Mucosa of rectum (tissue), 2 donors: Measurements from ENCODE around the gene HGFAC.

ENCODE experiments used
- H3K27ac ChIP-seq, 2 donors: one replicate each; pipeline ENCODE4 v1.7.0; 2013; ENCODE audit warnings: inconsistent platforms in 2 of 2, low read depth in 2 of 2, low read length in 2 of 2
- H3K27me3 ChIP-seq, 2 donors: one replicate each; pipeline ENCODE4 v1.7.0; 2013; ENCODE audit warnings: low read length in 2 of 2; ENCODE audit not compliant: control insufficient read depth in 2 of 2, insufficient read depth in 2 of 2
- H3K36me3 ChIP-seq, 2 donors: one replicate each; pipeline ENCODE4 v1.7.0; 2013; ENCODE audit warnings: low read length in 2 of 2; ENCODE audit not compliant: control insufficient read depth in 2 of 2, insufficient read depth in 2 of 2
- H3K4me1 ChIP-seq, 2 donors: one replicate each; pipeline ENCODE4 v1.7.0; 2013; ENCODE audit warnings: low read length in 2 of 2, mild to moderate bottlenecking in 1 of 2; ENCODE audit not compliant: control insufficient read depth in 2 of 2, insufficient read depth in 2 of 2
- H3K4me3 ChIP-seq, 2 donors: one replicate each; pipeline ENCODE4 v1.7.0; 2013; ENCODE audit warnings: low read length in 2 of 2
- H3K9ac ChIP-seq, 2 donors: one replicate each; pipeline ENCODE4 v1.7.0; 2013; ENCODE audit warnings: low read length in 2 of 2, low read depth in 1 of 2, mild to moderate bottlenecking in 1 of 2
- H3K9me3 ChIP-seq, 2 donors: one replicate each; pipeline ENCODE4 v1.7.0; 2013; ENCODE audit warnings: low read length in 2 of 2; ENCODE audit not compliant: control insufficient read depth in 2 of 2
- donor health status: healthy.
- donor health status: Normal muscosa, but diverticular disease.

Gene HGFAC

GRCh38 chr4:3462790-3463415 lies 21.1 kb downstream of the HGFAC start, which contains the start of gene DOK7:
DOK7 (plus strand) TSS chr4:3463306; CDS start chr4:3463376, 70 bp downstream.
- Histone ChIP-seq H3K27me3 (peaks cover 15 to 16% of the 10 kb centered on the region in 2 donors), H3K9ac (no peak within 1 kb of the TSS), H3K27ac (no peak within 1 kb of the TSS), H3K4me3 (no peak within 1 kb of the TSS), H3K4me1 (no peaks in the 10 kb centered on the region), H3K36me3 (no peaks in the 10 kb centered on the region), H3K9me3 (no peaks in the 10 kb centered on the region)

GRCh38 chr4:3463556-3464348 lies 22.0 kb downstream of the HGFAC start:
- H3K27ac ChIP-seq, result no peak overlapping the region
- peaks cover 15 to 16% of the 10 kb centered on the region in 2 donors for H3K27me3 ChIP-seq

DNA sequence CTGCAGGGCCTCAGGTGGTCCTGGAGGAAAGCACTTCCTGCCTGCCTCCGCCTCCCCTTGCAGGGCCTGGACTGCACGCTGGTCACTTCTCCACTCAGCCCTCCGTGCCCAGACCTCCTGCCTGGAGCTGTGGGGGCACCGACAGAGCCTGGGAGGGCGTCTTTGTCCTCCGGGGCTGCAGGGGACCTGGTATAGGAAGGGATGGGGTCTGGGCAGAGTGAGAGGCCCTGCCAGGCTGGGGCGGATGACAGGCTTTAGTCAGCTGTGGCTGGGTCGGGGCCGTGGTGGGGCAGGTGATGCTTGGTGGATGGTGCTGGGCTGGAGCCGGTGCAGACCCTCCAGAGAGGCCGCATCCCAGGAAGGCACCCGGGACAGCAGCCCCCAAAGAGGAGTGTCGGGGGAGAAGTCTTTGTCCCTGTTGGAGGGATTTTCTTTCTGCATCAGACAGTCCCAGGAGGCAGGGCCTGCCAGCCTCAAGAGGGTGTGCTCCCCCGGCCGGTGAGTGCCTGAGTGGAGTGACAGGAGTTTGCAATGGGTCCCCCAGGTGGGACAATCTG lies 22.7 kb downstream of the HGFAC start:
- no peaks in the 10 kb centered on the region for H3K4me1 ChIP-seq
- H3K36me3 ChIP-seq, result no peaks in the 10 kb centered on the region
- no peaks in the 10 kb centered on the region for H3K9me3 ChIP-seq
- H3K9ac ChIP-seq, result no peak overlapping the region
- H3K27ac ChIP-seq, result no peak overlapping the region
- H3K27me3 ChIP-seq, result peaks cover 15 to 16% of the 10 kb centered on the region in 2 donors
- H3K4me3 ChIP-seq, result no peak overlapping the region

More at GRCh38 chr4:3463556-3464348, 22.0 kb downstream of the HGFAC start:
- Histone ChIP-seq H3K9ac (no peak overlapping the region), H3K4me3 (no peak overlapping the region), H3K4me1 (no peaks in the 10 kb centered on the region), H3K9me3 (no peaks in the 10 kb centered on the region), H3K36me3 (no peaks in the 10 kb centered on the region)

GRCh38 chr4:3464911-3465697 lies 23.3 kb downstream of the HGFAC start:
- H3K27me3 ChIP-seq, result peaks cover 16 to 18% of the 10 kb centered on the region in 2 donors
- H3K4me3 ChIP-seq, result no peak overlapping the region
- no peak overlapping the region for H3K27ac ChIP-seq

DNA sequence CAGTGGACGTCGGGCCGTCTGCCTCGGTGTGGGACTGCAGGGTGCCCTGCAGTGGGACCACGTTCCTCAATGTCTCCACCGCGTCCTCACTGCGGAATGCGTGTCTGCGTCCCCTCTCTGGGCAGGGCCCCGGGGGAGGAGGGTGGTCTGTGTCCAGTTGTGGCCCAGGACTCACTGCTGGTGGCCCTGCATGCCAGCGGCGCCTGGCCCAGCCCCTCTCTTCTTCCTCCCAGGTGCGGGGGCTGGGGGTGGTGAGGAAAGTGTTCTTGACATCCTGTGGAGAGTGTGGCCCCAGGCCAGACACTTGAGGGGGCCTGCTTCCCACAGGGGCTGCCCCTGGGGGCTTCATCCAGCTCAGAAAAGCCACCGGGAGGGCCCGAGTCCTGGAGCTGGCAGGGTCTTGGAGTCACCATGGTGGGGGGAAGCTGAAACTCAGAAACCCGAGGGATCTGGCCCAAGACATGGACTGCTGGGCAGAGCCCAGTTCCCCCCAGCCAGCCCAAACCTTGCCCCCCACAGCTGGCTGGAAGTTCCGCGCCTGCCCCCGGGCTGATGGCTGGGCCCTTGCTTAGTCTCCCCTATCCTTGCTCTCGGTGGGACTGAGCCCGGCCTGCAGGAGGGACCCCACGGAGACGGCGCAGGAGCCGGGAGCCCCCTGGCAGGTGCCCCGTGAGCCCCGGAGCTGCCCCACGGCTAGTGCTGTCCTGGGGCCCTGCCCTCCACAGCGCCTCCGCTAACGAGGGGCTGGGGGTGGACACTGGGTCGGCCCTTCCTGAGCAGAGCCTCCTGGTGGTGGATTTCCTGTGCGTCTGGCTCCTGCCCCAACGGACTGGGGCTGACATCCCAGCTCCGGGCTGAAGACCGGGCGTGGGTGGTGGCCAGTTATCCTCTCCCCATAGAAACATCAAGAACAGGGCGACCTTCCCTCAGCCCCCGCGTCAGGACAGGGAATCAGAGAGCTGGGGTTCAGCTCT lies 24.2 kb downstream of the HGFAC start:
- no peaks in the 10 kb centered on the region for H3K36me3 ChIP-seq
- H3K9me3 ChIP-seq, result no peaks in the 10 kb centered on the region
- H3K9ac ChIP-seq, result no peak overlapping the region
- H3K27ac ChIP-seq, result no peak overlapping the region
- peaks cover 16 to 21% of the 10 kb centered on the region in 2 donors for H3K27me3 ChIP-seq
- H3K4me3 ChIP-seq, result no peak overlapping the region
- peaks cover 0 to 2% of the 10 kb centered on the region in 2 donors for H3K4me1 ChIP-seq

More at GRCh38 chr4:3464911-3465697, 23.3 kb downstream of the HGFAC start:
- no peaks in the 10 kb centered on the region for H3K9me3 ChIP-seq
- no peak overlapping the region for H3K9ac ChIP-seq
- H3K4me1 ChIP-seq, result no peaks in the 10 kb centered on the region
- no peaks in the 10 kb centered on the region for H3K36me3 ChIP-seq

DNA sequence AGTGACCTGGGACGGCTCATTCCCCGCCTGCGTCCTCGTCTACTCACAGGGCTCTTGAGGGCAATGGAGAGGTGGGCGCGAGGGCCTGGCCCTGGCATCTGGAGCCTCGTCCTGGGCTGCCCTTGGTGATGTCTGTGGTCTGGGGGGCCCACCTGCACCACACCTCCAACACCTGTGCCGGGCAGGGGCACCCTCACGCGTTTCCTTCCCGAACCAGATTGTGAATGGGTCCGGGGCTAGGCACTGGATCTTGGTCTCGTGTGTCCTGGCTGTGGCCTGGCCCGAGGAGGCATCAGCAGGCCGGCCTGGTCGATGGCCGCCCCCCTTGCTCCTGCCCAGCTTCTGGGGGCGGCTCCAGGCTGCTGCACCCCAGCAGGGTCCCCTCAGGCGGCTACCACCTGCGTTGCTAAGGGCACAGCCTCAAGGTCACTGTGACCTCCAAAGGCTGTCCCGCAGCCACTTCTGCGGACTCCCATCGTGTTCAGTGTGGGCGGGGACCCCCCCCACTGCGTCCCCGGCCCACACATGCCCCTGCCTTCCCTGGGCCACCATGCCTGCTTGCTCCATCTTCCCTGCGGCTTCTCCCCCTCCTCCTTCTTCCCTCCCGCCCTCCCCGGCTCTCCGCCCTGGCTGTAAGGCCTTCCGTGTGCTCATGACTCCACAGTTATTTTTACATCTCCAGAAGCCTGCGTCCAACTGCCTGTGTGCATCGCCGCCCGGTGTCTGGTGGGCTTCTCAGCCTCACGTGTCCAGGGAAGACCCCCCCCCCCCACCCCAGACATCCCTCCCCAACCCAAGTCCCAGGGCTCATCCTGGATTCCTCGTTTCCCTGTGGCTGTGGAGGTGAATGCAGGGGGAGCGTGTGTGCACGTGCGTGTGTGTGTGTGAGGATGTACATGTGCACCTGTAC lies 25.2 kb downstream of the HGFAC start:
- H3K9ac ChIP-seq, result no peak overlapping the region
- peaks cover 0 to 3% of the 10 kb centered on the region in 2 donors for H3K4me1 ChIP-seq

GRCh38 chr4:3467601-3468031 lies 25.8 kb downstream of the HGFAC start:
- Histone ChIP-seq H3K4me3 (no peak overlapping the region), H3K9ac (no peak overlapping the region), H3K27ac (no peak overlapping the region), H3K9me3 (no peaks in the 10 kb centered on the region), H3K27me3 (peaks cover 11 to 21% of the 10 kb centered on the region in 2 donors), H3K4me1 (peaks cover 0 to 3% of the 10 kb centered on the region in 2 donors), H3K36me3 (no peaks in the 10 kb centered on the region)

More for the DNA sequence above, 25.2 kb downstream of the HGFAC start:
- Histone ChIP-seq H3K9me3 (no peaks in the 10 kb centered on the region), H3K27me3 (peaks cover 15 to 24% of the 10 kb centered on the region in 2 donors), H3K4me3 (no peak overlapping the region), H3K27ac (no peak overlapping the region), H3K36me3 (no peaks in the 10 kb centered on the region)

GRCh38 chr4:3468154-3468553 lies 26.4 kb downstream of the HGFAC start:
- no peak overlapping the region for H3K27ac ChIP-seq
- H3K27me3 ChIP-seq, result peaks cover 10 to 21% of the 10 kb centered on the region in 2 donors
- no peak overlapping the region for H3K4me3 ChIP-seq
- no peaks in the 10 kb centered on the region for H3K36me3 ChIP-seq
- no peak overlapping the region for H3K9ac ChIP-seq
- H3K4me1 ChIP-seq, result peaks cover 0 to 3% of the 10 kb centered on the region in 2 donors
- no peaks in the 10 kb centered on the region for H3K9me3 ChIP-seq
